H9 (cell line): Measurements from ENCODE around the gene URB1. TPM values are rescaled to one million over a fixed set of nuclear protein-coding genes. Genes with fewer than 3 reads are reported as not detected.

Experiments used
- DNase-seq: peaks from one replicate; pipeline ENCODE4 v3.0.0-alpha.2; 2017
- H2AFZ ChIP-seq: one replicate; pipeline ENCODE4 v1.6.1; 2013; ENCODE audit warnings: mild to moderate bottlenecking, low read length, control low read depth, moderate library complexity
- H2AK5ac ChIP-seq: 2 replicates; pipeline ENCODE4 v1.6.1; 2013; ENCODE audit warnings: low read length, control low read depth, mixed read lengths; ENCODE audit not compliant: insufficient read length
- H2BK120ac ChIP-seq: one replicate; pipeline ENCODE4 v1.6.1; 2013; ENCODE audit warnings: low read depth, mild to moderate bottlenecking, low read length, control low read depth, inconsistent platforms; ENCODE audit not compliant: poor library complexity, severe bottlenecking
- H2BK12ac ChIP-seq: 2 replicates; pipeline ENCODE4 v1.6.1; 2013; ENCODE audit warnings: low read length, control low read depth, mixed read lengths, low read depth; ENCODE audit not compliant: insufficient read length
- H2BK15ac ChIP-seq: 2 replicates; pipeline ENCODE4 v1.6.1; 2013; ENCODE audit warnings: low read depth, low read length, control low read depth
- H2BK20ac ChIP-seq: one replicate; pipeline ENCODE4 v1.6.1; 2013; ENCODE audit warnings: low read depth, mild to moderate bottlenecking, low read length, control low read depth, inconsistent platforms; ENCODE audit not compliant: poor library complexity, severe bottlenecking
- H2BK5ac ChIP-seq: 2 replicates; pipeline ENCODE4 v1.6.1; 2013; ENCODE audit warnings: low read length, control low read depth, mixed read lengths; ENCODE audit not compliant: insufficient read length
- H3K14ac ChIP-seq: 2 replicates; pipeline ENCODE4 v1.6.1; 2013; ENCODE audit warnings: low read length, control low read depth; ENCODE audit not compliant: insufficient read depth
- H3K18ac ChIP-seq: 2 replicates; pipeline ENCODE4 v1.6.1; 2013; ENCODE audit warnings: low read depth, mild to moderate bottlenecking, mixed read lengths, low read length, control low read depth; ENCODE audit not compliant: insufficient read length
- H3K23ac ChIP-seq: 2 replicates; pipeline ENCODE4 v1.6.1; 2013; ENCODE audit warnings: low read length, control low read depth, mixed read lengths, low read depth; ENCODE audit not compliant: insufficient read length
- H3K23me2 ChIP-seq: 2 replicates; pipeline ENCODE4 v1.6.1; 2013; ENCODE audit warnings: low read depth, mild to moderate bottlenecking, mixed read lengths, low read length, control low read depth; ENCODE audit not compliant: insufficient read length, poor library complexity, severe bottlenecking
- H3K27ac ChIP-seq: 2 replicates; pipeline ENCODE4 v1.5.1; 2013; ENCODE audit warnings: low read length, control low read depth, mixed read lengths, low read depth; ENCODE audit not compliant: insufficient read length
- H3K27me3 ChIP-seq: 2 replicates; pipeline ENCODE4 v1.6.1; 2013; ENCODE audit warnings: low read length, control low read depth, inconsistent platforms; ENCODE audit not compliant: insufficient read depth
- H3K4ac ChIP-seq: 2 replicates; pipeline ENCODE4 v1.6.1; 2013; ENCODE audit warnings: low read depth, mild to moderate bottlenecking, control low read depth, inconsistent platforms, low read length, moderate library complexity
- H3K4me1 ChIP-seq: 2 replicates; pipeline ENCODE4 v1.6.1; 2013; ENCODE audit warnings: low read length, control low read depth, inconsistent platforms; ENCODE audit not compliant: insufficient read depth
- H3K4me2 ChIP-seq: 2 replicates; pipeline ENCODE4 v1.6.1; 2013; ENCODE audit warnings: low read length, control low read depth, mixed read lengths; ENCODE audit not compliant: insufficient read length, insufficient read depth
- H3K56ac ChIP-seq: 2 replicates; pipeline ENCODE4 v1.6.1; 2013; ENCODE audit warnings: low read depth, mild to moderate bottlenecking, mixed read lengths, low read length, control low read depth; ENCODE audit not compliant: insufficient read length
- H3K79me1 ChIP-seq: 2 replicates; pipeline ENCODE4 v1.6.1; 2013; ENCODE audit warnings: low read depth, mild to moderate bottlenecking, moderate library complexity, low read length, control low read depth, inconsistent platforms; ENCODE audit not compliant: insufficient read depth, poor library complexity, severe bottlenecking
- H3K79me2 ChIP-seq: 2 replicates; pipeline ENCODE4 v1.6.1; 2013; ENCODE audit warnings: low read length, control low read depth, inconsistent platforms; ENCODE audit not compliant: insufficient read depth
- H3K9ac ChIP-seq: 2 replicates; pipeline ENCODE4 v1.6.1; 2013; ENCODE audit warnings: low read length, control low read depth, mixed read lengths; ENCODE audit not compliant: insufficient read length; ENCODE audit errors: extremely low read depth
- H3K9me3 ChIP-seq: one replicate; pipeline ENCODE4 v1.6.1; 2013; ENCODE audit warnings: low read depth, low read length, inconsistent platforms; ENCODE audit not compliant: control insufficient read depth
- H3T11ph ChIP-seq: one replicate; pipeline ENCODE4 v1.6.1; 2013; ENCODE audit warnings: mild to moderate bottlenecking, low read length, control low read depth, inconsistent platforms
- H4K20me1 ChIP-seq: one replicate; pipeline ENCODE4 v1.6.1; 2013; ENCODE audit not compliant: control insufficient read depth, insufficient read length, insufficient read depth
- H4K5ac ChIP-seq: 2 replicates; pipeline ENCODE4 v1.6.1; 2013; ENCODE audit warnings: low read depth, mild to moderate bottlenecking, mixed read lengths, low read length, control low read depth; ENCODE audit not compliant: insufficient read length
- H4K8ac ChIP-seq: replicated peaks from 2 replicates; pipeline ENCODE4 v1.6.1; 2013; ENCODE audit warnings: low read length, control low read depth, mixed read lengths, low read depth; ENCODE audit not compliant: insufficient read length
- H4K91ac ChIP-seq: 2 replicates; pipeline ENCODE4 v1.6.1; 2013; ENCODE audit warnings: low read depth, mild to moderate bottlenecking, moderate library complexity, mixed read lengths, low read length, control low read depth; ENCODE audit not compliant: insufficient read length
- H3K27ac Mint-ChIP-seq, 3 experiments: 2 replicates in 2 of 3; 3 replicates in 1 of 3; pipeline ENCODE4 v1.8.0; 2020 to 2021; ENCODE audit warnings: mixed read lengths in 3 of 3, mild to moderate bottlenecking in 1 of 3, moderate library complexity in 1 of 3
- H3K27me3 Mint-ChIP-seq: 2 replicates; pipeline ENCODE4 v1.8.0; 2021; ENCODE audit warnings: low read depth, mild to moderate bottlenecking, moderate library complexity, mixed read lengths
- H3K36me3 Mint-ChIP-seq, 3 experiments: 2 replicates in 2 of 3; 3 replicates in 1 of 3; pipeline ENCODE4 v1.8.0; 2020 to 2021; ENCODE audit warnings: low read depth in 3 of 3, mixed read lengths in 3 of 3; ENCODE audit not compliant: insufficient read depth in 1 of 3
- H3K4me1 Mint-ChIP-seq, 2 experiments: 2 replicates each; pipeline ENCODE4 v1.8.0; 2020; ENCODE audit warnings: mixed read lengths in 2 of 2
- H3K4me3 Mint-ChIP-seq, 2 experiments: 2 replicates in 1 of 2; 3 replicates in 1 of 2; pipeline ENCODE4 v1.8.0; 2020 to 2021; ENCODE audit warnings: mild to moderate bottlenecking in 2 of 2, mixed read lengths in 2 of 2, moderate library complexity in 1 of 2
- H3K9me3 Mint-ChIP-seq, 2 experiments: 2 replicates in 1 of 2; 3 replicates in 1 of 2; pipeline ENCODE4 v1.8.0; 2020; ENCODE audit warnings: mild to moderate bottlenecking in 2 of 2, mixed read lengths in 2 of 2, moderate library complexity in 1 of 2
- CTCF ChIP-seq: fragments of 200-600 bp; sonication (generic); conservative IDR thresholded peaks from 3 replicates; pipeline ENCODE4 v1.8.0; 2021; ENCODE audit warnings: antibody characterized with exemption, mild to moderate bottlenecking
- WGBS: extraction: QIAGEN DNeasy Blood & Tissue Kit; methylation state at CpG from one replicate; pipeline ENCODE4 v1.1.7; 2013; ENCODE audit warnings: missing lambda C conversion rate, low lambda C conversion rate, mixed read lengths; ENCODE audit not compliant: insufficient read length; ENCODE audit errors: extremely low coverage; 5-methylcytosine and 5-hydroxymethylcytosine counted together
- total RNA-seq: library from RNA; stranded (reverse); gene quantifications from 2 replicates; pipeline ENCODE4 v1.2.1, GENCODE V29; 2021

Gene URB1
- total RNA-seq, 1 experiment from 2014 or later, result 23.5 TPM

DNA sequence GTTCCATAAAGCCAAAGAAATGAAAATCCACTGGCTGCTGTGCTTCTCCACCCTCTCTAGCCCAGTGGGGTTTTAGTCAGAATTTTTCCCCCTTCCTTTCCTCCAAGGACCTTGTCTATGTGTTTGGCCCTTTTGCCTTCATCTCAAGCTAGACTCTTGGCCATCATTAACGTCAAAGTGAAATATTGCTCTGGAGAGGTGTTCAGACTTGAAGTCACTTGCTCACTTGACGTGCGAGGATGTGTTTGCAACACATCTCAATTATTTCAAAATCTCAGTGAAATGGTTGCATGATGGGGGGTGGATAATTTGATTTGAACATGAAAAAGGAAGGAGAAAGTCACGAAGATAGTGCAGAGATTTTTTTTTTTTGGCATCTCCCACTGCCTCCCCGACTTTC is 33.3 kb upstream of the URB1 start:
- peaks cover 4% of the 10 kb centered on the region for H3K27me3 Mint-ChIP-seq
- H3K4me1 Mint-ChIP-seq, result peaks cover 10 to 13% of the 10 kb centered on the region in 2 experiments
- H3K9me3 Mint-ChIP-seq, result peaks cover 17 to 20% of the 10 kb centered on the region in 2 experiments
- Histone ChIP-seq H2AK5ac (no peak overlapping the region), H3K23ac (no peak overlapping the region), H2BK15ac (no peak overlapping the region), H3K4ac (no peak overlapping the region), H2BK5ac (no peak overlapping the region), H4K5ac (no peak overlapping the region), H2BK12ac (no peak overlapping the region), H3K18ac (no peak overlapping the region), H3K4me2 (no peak overlapping the region), H4K8ac (no peak overlapping the region), H3K79me1 (no peaks in the 10 kb centered on the region), H3K27me3 (no peaks in the 10 kb centered on the region), H2BK120ac (no peak overlapping the region), H3K79me2 (no peaks in the 10 kb centered on the region), H3K14ac (no peak overlapping the region), H4K20me1 (no peaks in the 10 kb centered on the region), H3K23me2 (no peaks in the 10 kb centered on the region), H2BK20ac (no peak overlapping the region), H3T11ph (no peak overlapping the region), H4K91ac (no peak overlapping the region), H3K4me1 (peaks cover 6% of the 10 kb centered on the region; the same call in 1 of the 2 replicates), H3K27ac (no peak overlapping the region), H3K9me3 (no peaks in the 10 kb centered on the region), H3K56ac (no peak overlapping the region), H2AFZ (no peak overlapping the region), H3K9ac (no peak overlapping the region)
- H3K36me3 Mint-ChIP-seq, result peaks cover 9 to 16% (median 13%) of the 10 kb centered on the region in 3 experiments
- no peak overlapping the region for H3K27ac Mint-ChIP-seq
- no CpG with 5 or more reads among the region's 5 CpGs for WGBS
- TF ChIP-seq CTCF, result no peak
- H3K4me3 Mint-ChIP-seq, result no peak overlapping the region
- DNase-seq, result no peak
